ENCODE data around the gene SLC25A2. TPM values are rescaled to one million over a fixed set of nuclear protein-coding genes. Genes with fewer than 3 reads are reported as not detected.

The SLC25A2 gene
- total and polyA plus RNA-seq, 2 of the 13 experiments (the other 11 are each of a cell fraction or from before 2014, with no cell fraction given) = 0.13 TPM; not detected in 1

DNA sequence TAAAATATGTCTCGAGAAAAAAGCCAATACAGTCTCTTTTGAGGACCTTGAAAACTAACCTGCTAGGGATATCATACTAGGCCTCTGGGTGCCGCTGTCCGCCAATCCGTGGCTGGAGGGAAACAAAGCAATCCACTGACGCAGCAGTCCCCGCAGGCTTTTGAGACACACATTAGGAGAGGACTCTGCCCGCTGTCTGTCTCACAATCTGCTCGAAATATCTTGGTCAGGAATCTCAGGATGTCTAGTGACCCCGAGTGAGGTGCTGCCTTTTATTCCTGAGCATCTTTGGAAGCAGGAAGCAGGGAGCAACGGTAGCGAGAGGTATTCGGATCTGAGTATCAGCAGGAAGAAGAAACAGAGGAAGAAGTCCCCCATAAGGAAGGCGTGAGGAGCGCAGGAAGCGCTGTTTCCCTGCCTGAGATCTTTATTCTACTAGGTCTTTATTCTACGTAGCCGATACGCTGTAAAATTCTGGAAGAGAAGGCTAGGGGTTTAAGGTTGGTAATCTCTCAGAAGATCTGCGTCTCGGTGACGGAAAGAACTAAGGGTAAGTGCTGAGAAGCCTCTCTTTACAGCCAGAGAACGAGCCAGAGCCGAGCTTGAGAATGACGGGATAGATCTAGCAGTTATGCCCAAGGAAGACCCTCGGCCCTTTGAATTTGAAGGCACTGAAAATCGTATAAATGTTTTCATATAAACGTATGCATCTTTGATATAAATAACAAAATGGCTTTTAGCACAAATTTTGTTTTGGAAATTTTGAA lies 22.4 kb upstream of the SLC25A2 start (continued):
- TF ChIP-seq POLR2G (IDR thresholded peaks at IDR 0.05; ENCODE audit: low read depth, low read length) = peak; percentile 34; the same call in 1 of the 2 replicates
- 0 out of 2 replicates have a peak, but pooled peaks have one; percentile 13 for TF ChIP-seq ZMYM4 (CRISPR knock-in tag; IDR thresholded peaks at IDR 0.05)
- 0 out of 2 replicates have a peak, but pooled peaks have one; percentile 9 for TF ChIP-seq NFYB (CRISPR knock-in tag; IDR thresholded peaks at IDR 0.05)
- TF ChIP-seq, protein P1, sequence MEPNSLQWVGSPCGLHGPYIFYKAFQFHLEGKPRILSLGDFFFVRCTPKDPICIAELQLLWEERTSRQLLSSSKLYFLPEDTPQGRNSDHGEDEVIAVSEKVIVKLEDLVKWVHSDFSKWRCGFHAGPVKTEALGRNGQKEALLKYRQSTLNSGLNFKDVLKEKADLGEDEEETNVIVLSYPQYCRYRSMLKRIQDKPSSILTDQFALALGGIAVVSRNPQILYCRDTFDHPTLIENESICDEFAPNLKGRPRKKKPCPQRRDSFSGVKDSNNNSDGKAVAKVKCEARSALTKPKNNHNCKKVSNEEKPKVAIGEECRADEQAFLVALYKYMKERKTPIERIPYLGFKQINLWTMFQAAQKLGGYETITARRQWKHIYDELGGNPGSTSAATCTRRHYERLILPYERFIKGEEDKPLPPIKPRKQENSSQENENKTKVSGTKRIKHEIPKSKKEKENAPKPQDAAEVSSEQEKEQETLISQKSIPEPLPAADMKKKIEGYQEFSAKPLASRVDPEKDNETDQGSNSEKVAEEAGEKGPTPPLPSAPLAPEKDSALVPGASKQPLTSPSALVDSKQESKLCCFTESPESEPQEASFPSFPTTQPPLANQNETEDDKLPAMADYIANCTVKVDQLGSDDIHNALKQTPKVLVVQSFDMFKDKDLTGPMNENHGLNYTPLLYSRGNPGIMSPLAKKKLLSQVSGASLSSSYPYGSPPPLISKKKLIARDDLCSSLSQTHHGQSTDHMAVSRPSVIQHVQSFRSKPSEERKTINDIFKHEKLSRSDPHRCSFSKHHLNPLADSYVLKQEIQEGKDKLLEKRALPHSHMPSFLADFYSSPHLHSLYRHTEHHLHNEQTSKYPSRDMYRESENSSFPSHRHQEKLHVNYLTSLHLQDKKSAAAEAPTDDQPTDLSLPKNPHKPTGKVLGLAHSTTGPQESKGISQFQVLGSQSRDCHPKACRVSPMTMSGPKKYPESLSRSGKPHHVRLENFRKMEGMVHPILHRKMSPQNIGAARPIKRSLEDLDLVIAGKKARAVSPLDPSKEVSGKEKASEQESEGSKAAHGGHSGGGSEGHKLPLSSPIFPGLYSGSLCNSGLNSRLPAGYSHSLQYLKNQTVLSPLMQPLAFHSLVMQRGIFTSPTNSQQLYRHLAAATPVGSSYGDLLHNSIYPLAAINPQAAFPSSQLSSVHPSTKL (CRISPR knock-in tag; IDR thresholded peaks at IDR 0.05) = peak; percentile 38; the same call in 1 of the 2 replicates
- TF ChIP-seq ZNF562 (CRISPR knock-in tag; IDR thresholded peaks at IDR 0.05; ENCODE audit: borderline replicate concordance) = no peak
- no peak for TF ChIP-seq SALL2 (CRISPR knock-in tag; IDR thresholded peaks at IDR 0.05)
- TF ChIP-seq CAMTA2 (CRISPR knock-in tag; IDR thresholded peaks at IDR 0.05; ENCODE audit: borderline replicate concordance) = no peak
- TF ChIP-seq ZNF234 (CRISPR knock-in tag; conservative IDR thresholded peaks at IDR 0.05) = no peak
- no peak for TF ChIP-seq DNMT1 (CRISPR knock-in tag; IDR thresholded peaks at IDR 0.05)
- TF ChIP-seq POLR2A (IDR thresholded peaks at IDR 0.05; ENCODE audit: insufficient read depth in 1 of 2, low read depth in 2 of 2, low read length in 2 of 2) = peak in 1 of 2 experiments; percentile 39; a peak in 1 of 4 replicates
- TF ChIP-seq ZNF224 (CRISPR knock-in tag; IDR thresholded peaks at IDR 0.05) = no peak
- TF ChIP-seq, protein P2, sequence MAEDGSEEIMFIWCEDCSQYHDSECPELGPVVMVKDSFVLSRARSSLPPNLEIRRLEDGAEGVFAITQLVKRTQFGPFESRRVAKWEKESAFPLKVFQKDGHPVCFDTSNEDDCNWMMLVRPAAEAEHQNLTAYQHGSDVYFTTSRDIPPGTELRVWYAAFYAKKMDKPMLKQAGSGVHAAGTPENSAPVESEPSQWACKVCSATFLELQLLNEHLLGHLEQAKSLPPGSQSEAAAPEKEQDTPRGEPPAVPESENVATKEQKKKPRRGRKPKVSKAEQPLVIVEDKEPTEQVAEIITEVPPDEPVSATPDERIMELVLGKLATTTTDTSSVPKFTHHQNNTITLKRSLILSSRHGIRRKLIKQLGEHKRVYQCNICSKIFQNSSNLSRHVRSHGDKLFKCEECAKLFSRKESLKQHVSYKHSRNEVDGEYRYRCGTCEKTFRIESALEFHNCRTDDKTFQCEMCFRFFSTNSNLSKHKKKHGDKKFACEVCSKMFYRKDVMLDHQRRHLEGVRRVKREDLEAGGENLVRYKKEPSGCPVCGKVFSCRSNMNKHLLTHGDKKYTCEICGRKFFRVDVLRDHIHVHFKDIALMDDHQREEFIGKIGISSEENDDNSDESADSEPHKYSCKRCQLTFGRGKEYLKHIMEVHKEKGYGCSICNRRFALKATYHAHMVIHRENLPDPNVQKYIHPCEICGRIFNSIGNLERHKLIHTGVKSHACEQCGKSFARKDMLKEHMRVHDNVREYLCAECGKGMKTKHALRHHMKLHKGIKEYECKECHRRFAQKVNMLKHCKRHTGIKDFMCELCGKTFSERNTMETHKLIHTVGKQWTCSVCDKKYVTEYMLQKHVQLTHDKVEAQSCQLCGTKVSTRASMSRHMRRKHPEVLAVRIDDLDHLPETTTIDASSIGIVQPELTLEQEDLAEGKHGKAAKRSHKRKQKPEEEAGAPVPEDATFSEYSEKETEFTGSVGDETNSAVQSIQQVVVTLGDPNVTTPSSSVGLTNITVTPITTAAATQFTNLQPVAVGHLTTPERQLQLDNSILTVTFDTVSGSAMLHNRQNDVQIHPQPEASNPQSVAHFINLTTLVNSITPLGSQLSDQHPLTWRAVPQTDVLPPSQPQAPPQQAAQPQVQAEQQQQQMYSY (CRISPR knock-in tag; IDR thresholded peaks at IDR 0.05) = no peak
- no peak for TF ChIP-seq ZNF232 (CRISPR knock-in tag; IDR thresholded peaks at IDR 0.05; ENCODE audit: borderline replicate concordance)
- no peak for TF ChIP-seq NONO (IDR thresholded peaks at IDR 0.05)
- TF ChIP-seq NONO (CRISPR knock-in tag; conservative IDR thresholded peaks at IDR 0.05) = no peak
- TF ChIP-seq KAT7 (CRISPR knock-in tag; IDR thresholded peaks at IDR 0.05; ENCODE audit: borderline replicate concordance) = 0 out of 2 replicates have a peak, but pooled peaks have one; percentile 35
- no peak for TF ChIP-seq NCOA1 (CRISPR knock-in tag; IDR thresholded peaks at IDR 0.05)
- TF ChIP-seq MED13 (CRISPR knock-in tag; IDR thresholded peaks at IDR 0.05) = no peak
- TF ChIP-seq ZNF841 (CRISPR knock-in tag; IDR thresholded peaks at IDR 0.05; ENCODE audit: borderline replicate concordance) = no peak
- TF ChIP-seq, protein P3, sequence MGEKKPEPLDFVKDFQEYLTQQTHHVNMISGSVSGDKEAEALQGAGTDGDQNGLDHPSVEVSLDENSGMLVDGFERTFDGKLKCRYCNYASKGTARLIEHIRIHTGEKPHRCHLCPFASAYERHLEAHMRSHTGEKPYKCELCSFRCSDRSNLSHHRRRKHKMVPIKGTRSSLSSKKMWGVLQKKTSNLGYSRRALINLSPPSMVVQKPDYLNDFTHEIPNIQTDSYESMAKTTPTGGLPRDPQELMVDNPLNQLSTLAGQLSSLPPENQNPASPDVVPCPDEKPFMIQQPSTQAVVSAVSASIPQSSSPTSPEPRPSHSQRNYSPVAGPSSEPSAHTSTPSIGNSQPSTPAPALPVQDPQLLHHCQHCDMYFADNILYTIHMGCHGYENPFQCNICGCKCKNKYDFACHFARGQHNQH (CRISPR knock-in tag; IDR thresholded peaks at IDR 0.05) = peak; percentile 31; the same call in 1 of the 2 replicates
- no peak for TF ChIP-seq AKAP8 (CRISPR knock-in tag; IDR thresholded peaks at IDR 0.05)
